HG02588 (cell line): ENCODE data around the gene HMGN2.

Experiments used
- ATAC-seq: cut with Tn5 transposase; IDR thresholded peaks from one replicate; pipeline ENCODE4 v1.9.1; 2021; ENCODE audit warnings: mild to moderate bottlenecking, moderate library complexity; ENCODE audit not compliant: unreplicated experiment

Gene HMGN2

DNA sequence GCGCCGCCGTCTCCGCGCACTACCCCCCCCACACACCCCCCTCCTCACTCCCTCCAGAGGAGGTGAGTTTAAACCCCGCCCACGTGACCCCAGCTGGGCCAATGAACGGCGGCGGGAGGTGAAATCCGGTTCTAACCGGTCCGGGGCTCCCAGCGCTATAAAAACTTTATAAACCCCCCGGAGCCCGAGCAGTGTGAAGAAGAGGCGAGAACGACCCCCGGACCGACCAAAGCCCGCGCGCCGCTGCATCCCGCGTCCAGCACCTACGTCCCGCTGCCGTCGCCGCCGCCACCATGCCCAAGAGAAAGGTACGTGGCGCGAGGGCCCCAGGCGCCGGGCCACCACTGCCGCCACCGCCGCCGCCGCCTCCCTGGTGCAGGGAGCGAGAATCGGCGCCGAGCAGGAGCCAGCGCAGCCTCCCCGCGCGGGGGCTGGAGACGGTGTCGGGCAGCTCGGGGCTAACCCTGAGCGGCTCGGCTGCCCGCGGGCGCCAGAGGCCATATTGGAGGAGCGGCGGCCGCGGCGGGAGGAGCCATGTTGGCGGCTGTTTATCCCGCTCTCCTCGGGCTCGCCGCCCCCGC lies at the start of gene HMGN2:
TSS of gene HMGN2 (plus strand) at position 121 of the 581 bp plus-strand sequence. CDS start at position 294, 173 bp downstream.
- ATAC-seq = peak; percentile 48

DNA sequence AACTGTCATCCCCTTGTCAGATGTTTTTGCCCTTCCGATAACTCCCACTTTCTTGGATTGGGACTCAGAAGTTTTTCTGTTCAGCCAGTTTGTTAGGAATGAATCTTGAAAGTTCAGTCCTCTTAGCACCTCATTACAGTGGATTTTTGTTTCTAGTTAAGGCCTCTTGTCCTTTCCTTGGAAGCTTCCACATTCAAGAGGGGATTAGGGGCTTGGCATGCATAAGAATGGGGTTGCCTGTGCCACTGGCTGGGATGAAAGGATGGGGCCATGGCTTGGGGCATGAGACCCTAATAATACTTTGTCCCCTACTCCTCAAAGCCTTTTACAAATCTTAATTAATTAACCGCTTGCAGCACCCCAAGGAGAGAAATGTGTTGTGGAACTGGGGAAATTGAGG lies 42.5 kb upstream of the HMGN2 start:
- ATAC-seq = no peak

- peak; percentile 94 for ATAC-seq
Measured at GRCh38 chr1:26431979-26432695, 40.1 kb upstream of the HMGN2 start, which contains the start of gene DHDDS. Gene DHDDS, plus strand, starts transcription at chr1:26432321. Its CDS starts 625 bp downstream, at chr1:26432946.

DNA sequence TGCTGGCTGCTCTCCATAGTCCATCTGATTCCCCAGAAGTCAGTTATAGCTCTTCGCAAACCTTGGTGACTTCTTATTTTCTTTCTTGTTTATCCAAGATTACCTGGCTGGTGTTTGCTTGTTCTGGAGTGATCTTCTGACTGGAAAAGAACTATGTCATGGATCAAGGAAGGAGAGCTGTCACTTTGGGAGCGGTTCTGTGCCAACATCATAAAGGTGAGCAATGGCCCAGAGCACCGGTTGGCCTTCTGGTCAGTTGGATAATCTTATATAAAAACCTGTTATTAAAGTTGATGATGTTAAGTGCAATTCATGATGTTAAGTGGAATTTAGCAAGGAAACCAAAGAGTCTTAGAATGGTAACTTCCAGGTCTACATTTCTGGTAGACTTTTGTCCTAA lies 39.4 kb upstream of the HMGN2 start:
- no peak for ATAC-seq

GRCh38 chr1:26434161-26434752 lies 38.0 kb upstream of the HMGN2 start:
- no peak for ATAC-seq

- ATAC-seq = no peak
Measured at GRCh38 chr1:26438041-26438440, 34.2 kb upstream of the HMGN2 start.

DNA sequence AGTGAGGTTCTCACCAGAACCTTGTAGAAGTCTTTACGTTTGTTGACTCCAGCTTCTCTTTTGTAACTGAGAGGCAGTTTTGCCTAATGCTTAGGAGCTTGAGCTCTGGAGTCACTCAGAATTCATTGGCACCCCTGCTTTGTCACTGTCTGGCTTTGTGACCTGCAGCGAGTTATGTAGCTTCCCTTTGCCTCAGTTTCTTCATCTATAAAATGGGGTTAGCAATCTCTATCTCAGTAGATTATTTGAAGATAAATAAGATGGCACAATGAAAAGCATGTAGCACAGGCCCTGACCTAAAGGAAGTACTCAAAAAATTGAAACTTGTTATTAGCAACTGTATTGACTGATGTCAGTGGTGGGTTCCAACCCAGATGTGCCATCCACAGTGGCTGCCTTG lies 32.0 kb upstream of the HMGN2 start:
- no peak for ATAC-seq

DNA sequence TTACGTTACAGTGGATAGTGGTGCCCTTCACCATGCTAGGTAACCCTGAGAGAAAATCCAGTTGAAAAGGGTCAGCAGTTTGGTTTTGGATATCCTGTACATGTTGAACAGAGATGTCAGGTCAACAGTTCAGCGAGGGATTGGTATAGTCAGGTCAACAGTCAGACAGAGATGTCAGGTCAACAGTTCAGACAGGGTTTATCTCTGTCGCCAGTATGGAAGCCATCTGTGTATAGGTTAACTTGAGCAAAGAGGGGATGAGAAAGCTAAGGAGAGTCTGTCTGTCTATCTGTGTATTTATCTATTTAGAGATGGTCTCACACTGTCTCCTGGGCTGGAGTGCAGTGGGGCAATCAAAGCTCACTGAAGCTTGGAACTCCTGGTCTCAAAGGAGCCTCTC lies 22.4 kb upstream of the HMGN2 start:
- no peak for ATAC-seq

- ATAC-seq = no peak
Measured at GRCh38 chr1:26450908-26451307, 21.3 kb upstream of the HMGN2 start.

DNA sequence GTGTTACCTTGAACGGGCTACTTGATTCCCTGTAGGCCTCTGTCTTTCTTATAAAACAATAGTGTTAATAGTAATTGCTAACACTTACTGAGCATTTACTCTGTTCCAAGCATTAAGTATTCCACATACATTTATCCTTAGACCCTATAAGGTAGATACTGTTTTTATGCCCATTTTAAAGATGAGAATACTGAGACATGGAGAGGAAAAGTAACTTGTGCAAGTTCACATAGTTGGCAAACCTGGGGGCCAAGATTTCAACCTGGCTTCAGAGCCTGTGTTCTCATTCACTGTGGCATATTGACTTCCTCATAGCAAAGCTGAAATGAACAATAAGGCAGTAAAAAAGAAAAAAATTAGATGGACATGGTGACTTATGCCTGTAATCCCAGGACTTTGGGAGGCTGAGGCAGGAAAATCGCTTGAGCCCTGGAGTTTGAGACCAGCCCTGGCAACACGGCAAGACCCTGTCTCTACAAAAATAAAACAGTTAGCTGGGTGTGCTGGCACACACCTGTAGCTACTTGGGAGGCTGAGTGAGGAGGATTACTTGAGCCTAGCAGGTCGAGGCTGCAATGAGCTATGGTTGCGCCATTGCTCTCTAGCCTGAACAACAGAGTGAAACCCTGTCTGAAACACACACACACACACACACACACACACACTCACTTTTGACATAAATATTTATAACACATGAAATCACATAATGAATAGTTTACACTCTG lies 19.6 kb upstream of the HMGN2 start:
- no peak for ATAC-seq

DNA sequence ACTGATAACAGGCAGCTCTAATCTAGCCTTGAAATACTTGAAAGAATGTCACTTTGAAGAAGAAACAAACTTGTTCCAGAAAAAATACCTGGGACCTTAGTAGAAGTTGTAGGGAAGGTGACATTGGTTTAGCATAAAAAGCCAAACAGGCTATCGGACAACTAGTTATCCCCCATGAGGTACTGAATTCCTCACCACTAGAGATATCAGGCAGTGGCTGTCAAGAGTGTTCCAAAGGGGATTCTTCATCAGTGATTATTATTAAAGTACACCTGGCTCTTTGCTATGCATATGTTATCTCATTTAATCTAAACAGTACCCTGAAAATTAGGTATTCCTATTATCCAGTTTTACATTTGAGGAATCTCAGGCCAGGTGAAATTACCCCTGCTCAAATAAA lies 13.1 kb upstream of the HMGN2 start:
- no peak for ATAC-seq

- ATAC-seq = no peak
Measured at GRCh38 chr1:26459573-26460031, 12.6 kb upstream of the HMGN2 start.

DNA sequence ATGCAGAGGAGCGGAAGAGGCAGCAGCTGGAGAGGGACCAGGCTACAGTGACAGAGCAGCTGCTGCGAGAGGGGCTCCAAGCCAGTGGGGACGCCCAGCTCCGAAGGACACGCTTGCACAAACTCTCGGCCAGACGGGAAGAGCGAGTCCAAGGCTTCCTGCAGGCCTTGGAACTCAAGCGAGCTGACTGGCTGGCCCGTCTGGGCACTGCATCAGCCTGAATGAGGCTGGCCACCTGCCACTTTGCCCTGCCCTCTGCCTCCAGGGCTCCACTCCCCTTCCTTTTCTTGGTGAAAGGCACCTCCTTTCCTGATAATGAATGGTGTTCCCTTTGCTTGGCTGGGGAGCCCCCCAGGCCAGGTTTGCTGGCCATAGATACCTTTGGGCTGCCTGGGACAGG lies 3.3 kb upstream of the HMGN2 start:
- no peak for ATAC-seq

DNA sequence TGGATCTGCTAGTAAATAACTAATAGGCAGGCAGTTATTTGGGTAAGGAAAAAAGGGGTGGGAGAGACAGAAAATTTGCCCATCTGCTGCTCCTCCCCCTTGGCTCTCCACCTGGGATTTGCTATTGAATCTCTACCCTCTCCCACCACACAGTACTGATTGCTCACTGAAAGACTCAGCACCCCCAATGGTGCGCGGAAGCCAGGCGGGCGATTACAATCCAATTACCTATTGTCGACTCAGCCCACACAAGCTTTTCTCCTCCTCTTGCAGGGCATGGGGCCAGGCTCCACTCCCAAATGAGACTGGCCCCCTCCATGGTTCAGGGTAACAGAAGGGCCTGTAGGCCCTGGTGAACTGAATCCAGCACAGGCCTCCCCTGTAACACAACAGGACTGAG lies 2.7 kb upstream of the HMGN2 start:
- no peak for ATAC-seq

DNA sequence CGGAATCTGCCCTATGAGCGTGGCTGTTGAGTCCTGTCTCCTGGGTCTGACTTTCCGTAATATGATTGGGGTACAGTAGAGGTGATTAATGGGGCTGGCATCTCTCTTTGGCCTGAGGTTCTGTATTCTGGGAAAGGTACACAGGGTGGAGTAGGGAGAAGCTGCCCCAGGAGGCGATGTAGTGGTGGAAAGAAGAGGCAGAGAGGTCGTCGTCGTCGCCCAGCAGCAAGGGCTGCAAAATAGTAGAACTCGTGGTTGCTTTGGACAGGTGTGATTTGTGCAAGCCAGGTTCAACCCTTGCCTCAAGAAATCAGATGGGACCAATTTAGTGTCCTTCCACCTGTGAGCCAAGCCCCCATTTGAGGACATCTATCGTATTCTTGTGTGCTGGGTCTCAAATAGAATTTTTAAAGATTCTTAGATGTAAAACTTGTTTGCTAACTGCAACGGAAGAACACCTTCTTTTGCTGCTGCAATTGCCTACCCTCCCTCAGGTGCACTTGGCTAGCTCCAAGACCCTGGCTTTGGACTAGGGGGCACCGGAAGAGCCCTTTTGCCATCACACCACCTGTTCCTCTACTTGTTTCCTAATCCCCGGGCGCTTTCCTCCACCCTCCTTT lies 1.3 kb upstream of the HMGN2 start:
- ATAC-seq = no peak

GRCh38 chr1:26471498-26472319 lies 531 bp upstream of the HMGN2 start:
- ATAC-seq = no peak

DNA sequence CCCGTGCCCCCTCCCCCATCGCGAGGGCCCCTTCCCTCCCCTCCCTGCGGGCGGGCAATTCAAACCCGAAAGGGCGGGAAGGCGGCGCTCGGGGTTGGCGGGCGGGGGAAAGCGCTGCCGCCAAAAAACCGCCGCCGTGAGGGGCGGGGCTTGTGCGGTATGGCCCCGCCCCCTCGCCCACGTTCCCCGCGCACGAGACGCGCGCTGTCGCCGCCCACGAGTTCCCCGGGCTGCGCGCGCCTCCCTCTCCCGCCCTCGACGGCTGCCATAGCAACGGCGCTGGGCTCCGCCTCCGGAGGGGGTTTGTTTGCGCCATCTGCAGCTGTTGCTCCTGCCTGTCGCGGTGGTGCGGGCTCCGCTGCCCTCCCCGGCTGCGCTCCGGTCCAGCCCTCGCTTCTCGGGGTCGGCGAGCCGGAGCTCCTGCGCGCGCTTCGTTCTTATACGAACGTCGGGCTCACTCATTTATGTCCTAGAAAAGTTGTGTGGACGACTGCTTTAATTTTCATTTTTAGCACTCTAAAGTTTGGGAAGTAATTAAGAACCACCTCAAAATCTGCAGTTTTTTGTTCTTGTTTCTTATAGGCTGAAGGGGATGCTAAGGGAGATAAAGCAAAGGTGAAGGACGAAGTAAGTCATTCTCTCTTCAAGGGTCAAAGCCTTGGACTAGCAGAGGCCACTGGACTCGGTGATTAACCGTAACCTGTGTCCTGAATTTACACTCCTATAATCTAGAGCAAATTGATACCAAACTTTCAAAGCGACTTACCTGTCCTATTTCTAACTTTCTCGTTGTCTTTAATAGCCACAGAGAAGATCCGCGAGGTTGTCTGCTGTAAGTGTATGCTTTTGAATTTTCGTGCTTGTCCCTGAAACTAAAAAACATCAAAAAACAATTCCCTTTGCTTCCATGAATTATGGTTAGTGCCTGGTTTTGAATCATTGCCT lies 933 bp downstream of the HMGN2 start:
- peak; percentile 66 for ATAC-seq

GRCh38 chr1:26474818-26475217 lies 2.6 kb downstream of the HMGN2 start:
- no peak for ATAC-seq

GRCh38 chr1:26475989-26476388 lies 3.7 kb downstream of the HMGN2 start:
- no peak for ATAC-seq
